ENCODE results near the gene CBX4. TPM values are rescaled to one million over a fixed set of nuclear protein-coding genes. Genes with fewer than 3 reads are reported as not detected.

CBX4 gene
- total RNA-seq, 6 experiments from 2014 or later = 8.9 to 21.9 (median 15.1) TPM

DNA sequence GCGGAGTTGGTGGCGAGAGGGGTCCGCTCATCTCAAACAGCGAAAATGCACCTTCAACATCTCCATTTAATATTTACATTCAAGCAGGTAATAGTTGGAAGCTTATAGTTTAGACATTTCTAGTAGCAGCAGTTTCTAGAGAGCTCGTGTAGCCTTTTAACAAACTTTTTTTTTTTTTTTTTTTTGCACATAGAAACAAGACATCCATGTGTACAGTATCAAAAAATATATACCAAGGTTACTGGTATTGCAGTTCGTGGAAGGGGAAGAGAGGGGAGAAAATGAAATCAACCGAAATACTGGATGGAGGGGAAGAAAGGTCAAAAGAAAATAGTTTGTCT lies 6.2 kb downstream of the CBX4 start:
- TF ChIP-seq POLR2A (IDR thresholded peaks at IDR 0.05) = no peak
- TF ChIP-seq, protein P1, sequence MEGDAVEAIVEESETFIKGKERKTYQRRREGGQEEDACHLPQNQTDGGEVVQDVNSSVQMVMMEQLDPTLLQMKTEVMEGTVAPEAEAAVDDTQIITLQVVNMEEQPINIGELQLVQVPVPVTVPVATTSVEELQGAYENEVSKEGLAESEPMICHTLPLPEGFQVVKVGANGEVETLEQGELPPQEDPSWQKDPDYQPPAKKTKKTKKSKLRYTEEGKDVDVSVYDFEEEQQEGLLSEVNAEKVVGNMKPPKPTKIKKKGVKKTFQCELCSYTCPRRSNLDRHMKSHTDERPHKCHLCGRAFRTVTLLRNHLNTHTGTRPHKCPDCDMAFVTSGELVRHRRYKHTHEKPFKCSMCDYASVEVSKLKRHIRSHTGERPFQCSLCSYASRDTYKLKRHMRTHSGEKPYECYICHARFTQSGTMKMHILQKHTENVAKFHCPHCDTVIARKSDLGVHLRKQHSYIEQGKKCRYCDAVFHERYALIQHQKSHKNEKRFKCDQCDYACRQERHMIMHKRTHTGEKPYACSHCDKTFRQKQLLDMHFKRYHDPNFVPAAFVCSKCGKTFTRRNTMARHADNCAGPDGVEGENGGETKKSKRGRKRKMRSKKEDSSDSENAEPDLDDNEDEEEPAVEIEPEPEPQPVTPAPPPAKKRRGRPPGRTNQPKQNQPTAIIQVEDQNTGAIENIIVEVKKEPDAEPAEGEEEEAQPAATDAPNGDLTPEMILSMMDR (IDR thresholded peaks at IDR 0.05) = no peak
- ATAC-seq (no peak), DNase-seq (no peak)
- Histone ChIP-seq H3K9me3 (no peaks in the 10 kb centered on the region), H3K4me3 (peak overlapping the region; percentile 36 to 61 (median 50)), H3K4me1 (peaks cover 0 to 51% (median 23%) of the 10 kb centered on the region in 4 donors), H3K27ac (peak overlapping the region in 1 of 3 donors; percentile 98), H3K36me3 (peaks cover 0 to 15% (median 6%) of the 10 kb centered on the region in 4 donors), H3K27me3 (no peaks in the 10 kb centered on the region)
- intact Hi-C loops (cut with DNase I) = no loop called here
- WGBS (ENCODE audit: insufficient coverage, low coverage, low lambda C conversion rate, missing lambda C conversion rate) = 32% methylated on average over 7 of the region's 7 CpGs

DNA sequence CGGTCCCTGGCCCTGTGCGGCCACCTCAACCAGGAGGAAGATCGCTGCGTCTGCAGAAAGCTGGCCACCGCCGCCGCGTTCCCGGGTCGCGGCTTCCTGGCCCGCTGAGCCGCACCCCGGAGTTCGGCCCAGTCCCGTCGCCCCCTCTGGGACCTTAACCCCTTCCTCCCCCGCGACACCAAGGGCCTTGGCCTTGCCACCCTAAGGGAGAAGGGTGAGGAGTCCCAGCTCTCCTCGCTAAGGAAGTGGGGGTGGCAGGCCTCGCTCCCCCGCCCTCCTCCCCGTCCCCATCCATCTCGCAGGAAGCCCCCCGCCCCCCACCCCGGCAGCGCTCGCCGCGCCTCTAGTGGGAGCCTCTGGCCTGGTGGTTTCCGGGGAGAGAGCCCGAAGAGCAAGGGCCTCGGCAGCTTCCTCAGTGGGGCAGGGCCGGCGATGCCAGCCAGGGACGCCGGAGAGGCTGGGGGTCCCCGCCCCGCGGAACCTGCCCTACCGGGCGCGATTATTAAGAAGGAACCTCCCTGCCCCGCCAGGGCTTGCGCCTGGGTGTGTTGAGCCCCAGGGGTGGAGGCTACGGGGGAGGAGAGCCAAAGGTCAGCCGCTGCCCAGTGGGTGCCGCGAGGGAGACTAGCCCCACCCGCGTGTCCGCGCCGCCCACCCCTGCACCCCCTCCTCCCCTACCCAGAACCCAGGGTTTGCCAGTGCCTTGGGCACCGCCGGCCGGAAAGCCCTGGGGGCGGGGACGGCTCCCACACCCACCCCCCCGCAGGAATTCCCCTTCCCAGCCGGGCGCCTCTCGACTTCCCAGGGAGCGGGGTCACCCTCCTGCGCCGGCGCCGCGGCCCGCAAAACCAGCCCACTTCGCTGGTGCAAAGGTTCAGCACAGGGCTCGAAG lies 6.8 kb downstream of the CBX4 start:
- Histone ChIP-seq H3K27ac (peak overlapping the region; percentile 33 to 98 (median 78)), H3K4me1 (peaks cover 0 to 51% (median 23%) of the 10 kb centered on the region in 4 donors), H3K36me3 (peaks cover 0 to 15% (median 6%) of the 10 kb centered on the region in 4 donors), H3K27me3 (no peaks in the 10 kb centered on the region), H3K9me3 (no peaks in the 10 kb centered on the region), H3K4me3 (peak overlapping the region; percentile 36 to 61 (median 50))
- TF ChIP-seq POLR2A (IDR thresholded peaks at IDR 0.05) = peak; percentile 15
- TF ChIP-seq, protein P1 (IDR thresholded peaks at IDR 0.05) = no peak
- under 1% methylated on average over 28 of the region's 72 CpGs for WGBS (ENCODE audit: insufficient coverage, low coverage, low lambda C conversion rate, missing lambda C conversion rate)
- DNase-seq (peak; percentile 62 to 89 (median 80)), ATAC-seq (peak; percentile 21 to 46 (median 40))
- intact Hi-C loops (cut with DNase I) = no loop called here

DNA sequence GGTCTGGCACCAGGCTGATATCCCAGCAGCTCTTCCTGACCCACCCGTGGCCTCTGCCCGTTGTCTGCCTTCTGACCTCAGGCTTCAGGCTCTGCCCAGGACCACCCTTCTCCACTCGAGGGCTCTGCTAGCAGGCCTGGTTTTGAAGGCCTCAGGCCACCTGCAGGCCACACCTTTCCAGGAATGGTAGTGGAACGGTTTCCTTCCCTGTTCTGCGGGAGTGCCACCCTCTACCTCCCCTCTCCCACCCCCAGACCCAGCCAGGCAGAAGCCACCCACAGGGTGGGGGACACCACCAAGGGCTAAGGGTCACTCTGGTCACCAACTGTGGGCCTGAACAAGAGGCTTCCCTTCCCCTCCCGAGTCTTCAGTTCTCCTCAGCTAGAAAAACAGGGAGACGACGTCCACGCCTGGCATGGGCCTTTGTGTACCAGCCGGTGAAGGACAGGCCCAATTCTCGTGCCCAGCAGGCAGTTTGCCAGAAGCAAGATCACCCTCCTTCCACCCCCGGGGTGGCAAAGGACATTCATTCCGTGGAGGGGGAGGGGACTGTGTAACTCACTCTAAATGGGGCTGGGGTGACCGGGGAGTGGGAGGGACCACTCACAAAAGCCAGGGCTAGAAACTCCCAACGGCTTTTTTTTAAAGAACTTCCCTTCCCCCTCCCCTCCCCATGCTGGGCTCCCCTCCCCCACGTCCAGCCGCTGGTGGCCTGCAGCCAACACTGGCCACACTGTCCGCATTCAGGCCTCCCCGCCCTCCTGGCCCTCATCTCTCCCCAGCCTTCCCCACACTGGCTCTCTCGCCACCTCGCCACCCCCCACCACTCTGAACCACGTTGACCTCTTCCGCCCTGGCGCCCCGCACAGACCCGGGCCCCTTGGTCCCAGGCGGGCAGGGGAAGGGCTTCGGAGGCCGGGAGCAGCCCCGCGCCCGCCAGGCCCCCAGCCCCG lies 7.7 kb downstream of the CBX4 start:
- no peaks in the 10 kb centered on the region for H3K9me3 ChIP-seq
- TF ChIP-seq, protein P1 (IDR thresholded peaks at IDR 0.05) = no peak
- no peak for TF ChIP-seq POLR2A (IDR thresholded peaks at IDR 0.05)
- ATAC-seq (peak; percentile 66 to 76 (median 71)), DNase-seq (peak; percentile 84 to 94 (median 92))
- intact Hi-C loops (cut with DNase I) = no loop called here
- peaks cover 0 to 51% (median 21%) of the 10 kb centered on the region in 4 donors for H3K4me1 ChIP-seq
- H3K27me3 ChIP-seq = no peaks in the 10 kb centered on the region
- peak overlapping the region; percentile 36 to 61 (median 50) for H3K4me3 ChIP-seq
- 18% methylated on average over 12 of the region's 33 CpGs for WGBS (ENCODE audit: insufficient coverage, low coverage, low lambda C conversion rate, missing lambda C conversion rate)
- H3K36me3 ChIP-seq = peaks cover 0 to 15% (median 6%) of the 10 kb centered on the region in 4 donors
- peak overlapping the region in 2 of 3 donors; percentile 78 to 98 for H3K27ac ChIP-seq

DNA sequence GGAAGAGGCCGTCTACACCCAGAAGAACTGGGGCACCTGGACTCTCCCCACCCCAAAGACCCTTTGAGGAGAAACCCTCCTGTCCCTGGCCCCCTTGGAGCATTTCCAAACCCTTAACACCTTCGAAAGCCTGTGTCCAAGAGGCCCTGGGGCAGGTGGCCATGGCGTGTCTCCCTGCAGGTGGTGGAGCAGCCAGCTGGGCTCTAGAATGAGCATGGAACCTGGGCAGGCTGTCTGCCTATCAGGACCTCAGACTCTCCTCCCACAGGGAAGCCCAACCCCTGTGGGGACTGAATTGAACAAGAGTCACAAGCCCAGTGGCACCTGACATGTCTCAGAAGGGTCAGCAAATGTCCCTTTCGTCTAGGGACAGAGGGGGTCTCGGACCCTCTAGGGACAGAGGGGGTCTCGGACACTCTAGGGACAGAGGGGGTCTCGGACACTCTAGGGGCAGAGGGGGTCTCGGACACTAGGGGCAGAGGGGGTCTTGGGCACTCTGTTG lies 8.4 kb downstream of the CBX4 start:
- intact Hi-C loops (cut with DNase I) = no loop called here
- no peak for TF ChIP-seq POLR2A (IDR thresholded peaks at IDR 0.05)
- TF ChIP-seq, protein P1 (IDR thresholded peaks at IDR 0.05) = no peak

More for the DNA sequence above, 8.4 kb downstream of the CBX4 start:
- WGBS (ENCODE audit: insufficient coverage, low coverage, low lambda C conversion rate, missing lambda C conversion rate) = no CpG with 5 or more reads among the region's 8 CpGs
- no peak for DNase-seq
- ATAC-seq = no peak
- Histone ChIP-seq H3K36me3 (peaks cover 0 to 15% (median 6%) of the 10 kb centered on the region in 4 donors), H3K9me3 (no peaks in the 10 kb centered on the region), H3K27ac (peak overlapping the region in 1 of 3 donors; percentile 98), H3K4me3 (no peak overlapping the region), H3K4me1 (peaks cover 0 to 44% (median 16%) of the 10 kb centered on the region in 4 donors), H3K27me3 (no peaks in the 10 kb centered on the region)

Data from right lobe of liver (tissue), 6 donors.